Calu3 (cell line): ENCODE measurements around the gene SOX9. TPM values are rescaled to one million over a fixed set of nuclear protein-coding genes. Genes with fewer than 3 reads are reported as not detected.

ENCODE experiments used
- BruUV-seq: library from RNA; stranded (reverse); fragments of 400-500 nt; replicated peaks from 2 replicates; lab custom pipeline; 2021; lab: Mats Ljungman, UMichigan
- CTCF ChIA-PET: fragments of 300-600 bp; sonication (Branson Sonifier 250); formaldehyde crosslinking; loops from one replicate; lab custom pipeline; 2022; ENCODE audit warnings: antibody characterized with exemption; lab: Charles Lee
- DNase-seq: peaks from one replicate; pipeline ENCODE4 v3.0.0; 2022
- H3K27ac Mint-ChIP-seq: one replicate; pipeline ENCODE4 v1.8.0; 2022; ENCODE audit warnings: mixed read lengths; ENCODE audit not compliant: unreplicated experiment
- H3K27me3 Mint-ChIP-seq: one replicate; pipeline ENCODE4 v1.8.0; 2022; ENCODE audit warnings: mixed read lengths; ENCODE audit not compliant: unreplicated experiment
- H3K36me3 Mint-ChIP-seq: one replicate; pipeline ENCODE4 v1.8.0; 2022; ENCODE audit warnings: mild to moderate bottlenecking, moderate library complexity, mixed read lengths; ENCODE audit not compliant: insufficient read depth, unreplicated experiment
- H3K4me1 Mint-ChIP-seq: one replicate; pipeline ENCODE4 v1.8.0; 2022; ENCODE audit warnings: mild to moderate bottlenecking, low read depth, mixed read lengths; ENCODE audit not compliant: unreplicated experiment
- H3K4me3 Mint-ChIP-seq: one replicate; pipeline ENCODE4 v1.8.0; 2022; ENCODE audit warnings: mild to moderate bottlenecking, low read depth, moderate library complexity, mixed read lengths; ENCODE audit not compliant: unreplicated experiment
- H3K9me3 Mint-ChIP-seq: one replicate; pipeline ENCODE4 v1.8.0; 2022; ENCODE audit warnings: low read depth, mixed read lengths; ENCODE audit not compliant: unreplicated experiment
- intact Hi-C: fragments of 100-400 bp; cut with micrococcal nuclease; formaldehyde crosslinking; loops from one replicate; pipeline ENCODE4 v1.10.0; 2022; ENCODE audit not compliant: unreplicated experiment
- total RNA-seq: library from RNA; stranded (reverse); gene quantifications from 2 replicates; pipeline ENCODE4 v1.2.3, GENCODE V29; 2022
- TF ChIP-seq, protein P1 (sequence below): fragments of 200-600 bp; IDR thresholded peaks from one replicate; pipeline ENCODE4 v1.8.0; 2022; ENCODE audit warnings: antibody characterized with exemption; ENCODE audit not compliant: unreplicated experiment

The SOX9 gene
- total RNA-seq, 1 experiment from 2014 or later, result 210 TPM

DNA sequence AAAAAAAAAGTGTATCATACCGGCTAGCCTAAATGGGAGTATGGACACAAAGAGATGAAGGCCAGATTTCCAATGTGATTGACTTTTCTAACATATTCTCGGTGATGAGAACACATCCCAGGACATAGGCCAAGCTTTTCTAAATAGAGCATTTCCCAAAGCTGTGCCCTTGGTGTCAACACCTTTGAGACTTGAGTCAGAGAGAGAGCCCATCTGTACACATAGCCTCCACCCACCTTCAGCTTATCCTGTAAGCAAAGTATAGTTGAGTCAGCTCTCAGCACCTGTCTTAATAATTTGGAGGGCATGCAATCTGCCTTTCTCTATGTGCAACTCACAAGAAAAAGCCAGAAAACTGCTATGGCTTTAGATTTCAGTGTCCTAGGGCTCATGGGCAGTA, 42.7 kb downstream of the SOX9 start:
- intact Hi-C loops, result no loop called here
- BruUV-seq, result no TSS peak
- CTCF ChIA-PET, result no interaction called here
- no peak overlapping the region for H3K4me3 Mint-ChIP-seq
- H3K9me3 Mint-ChIP-seq, result no peaks in the 10 kb centered on the region
- TF ChIP-seq, protein P1, sequence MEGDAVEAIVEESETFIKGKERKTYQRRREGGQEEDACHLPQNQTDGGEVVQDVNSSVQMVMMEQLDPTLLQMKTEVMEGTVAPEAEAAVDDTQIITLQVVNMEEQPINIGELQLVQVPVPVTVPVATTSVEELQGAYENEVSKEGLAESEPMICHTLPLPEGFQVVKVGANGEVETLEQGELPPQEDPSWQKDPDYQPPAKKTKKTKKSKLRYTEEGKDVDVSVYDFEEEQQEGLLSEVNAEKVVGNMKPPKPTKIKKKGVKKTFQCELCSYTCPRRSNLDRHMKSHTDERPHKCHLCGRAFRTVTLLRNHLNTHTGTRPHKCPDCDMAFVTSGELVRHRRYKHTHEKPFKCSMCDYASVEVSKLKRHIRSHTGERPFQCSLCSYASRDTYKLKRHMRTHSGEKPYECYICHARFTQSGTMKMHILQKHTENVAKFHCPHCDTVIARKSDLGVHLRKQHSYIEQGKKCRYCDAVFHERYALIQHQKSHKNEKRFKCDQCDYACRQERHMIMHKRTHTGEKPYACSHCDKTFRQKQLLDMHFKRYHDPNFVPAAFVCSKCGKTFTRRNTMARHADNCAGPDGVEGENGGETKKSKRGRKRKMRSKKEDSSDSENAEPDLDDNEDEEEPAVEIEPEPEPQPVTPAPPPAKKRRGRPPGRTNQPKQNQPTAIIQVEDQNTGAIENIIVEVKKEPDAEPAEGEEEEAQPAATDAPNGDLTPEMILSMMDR, result no peak
- no peak overlapping the region for H3K27ac Mint-ChIP-seq
- peaks cover 10% of the 10 kb centered on the region for H3K27me3 Mint-ChIP-seq
- H3K36me3 Mint-ChIP-seq, result no peaks in the 10 kb centered on the region
- no peak for DNase-seq
- peaks cover 10% of the 10 kb centered on the region for H3K4me1 Mint-ChIP-seq

DNA sequence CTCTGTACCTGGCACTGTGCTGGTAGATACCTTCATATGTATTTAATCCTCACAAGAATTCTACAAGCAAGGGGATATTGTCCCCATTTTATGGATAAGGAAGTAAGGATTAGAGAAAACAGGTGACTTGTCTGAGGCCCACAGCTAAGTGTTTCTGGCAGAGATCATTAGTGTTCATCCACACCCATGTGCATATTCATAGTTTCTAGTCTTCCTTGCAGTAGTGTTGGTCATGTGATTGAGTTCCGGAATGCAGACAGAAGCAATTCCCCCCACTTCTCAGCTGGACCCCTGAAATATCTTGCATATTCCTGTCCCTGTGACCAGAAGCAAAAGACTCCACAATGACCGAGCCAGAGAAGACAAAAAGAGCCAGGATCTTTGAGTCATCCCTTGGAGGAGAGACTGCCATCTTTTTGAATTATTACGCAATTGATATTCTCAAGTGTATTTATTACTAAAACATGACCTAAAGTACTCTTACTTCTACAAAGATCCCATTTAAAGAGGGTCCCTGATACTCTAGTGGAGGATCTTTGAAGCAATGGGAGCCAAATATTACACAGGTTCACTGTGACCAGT, 43.4 kb downstream of the SOX9 start:
- CTCF ChIA-PET, result no interaction called here
- peaks cover 10% of the 10 kb centered on the region for H3K27me3 Mint-ChIP-seq
- intact Hi-C loops, result no loop called here
- DNase-seq, result no peak
- TF ChIP-seq, protein P1, result no peak
- H3K36me3 Mint-ChIP-seq, result no peaks in the 10 kb centered on the region
- no TSS peak for BruUV-seq
- H3K27ac Mint-ChIP-seq, result no peak overlapping the region
- H3K4me3 Mint-ChIP-seq, result no peak overlapping the region
- H3K9me3 Mint-ChIP-seq, result no peaks in the 10 kb centered on the region
- H3K4me1 Mint-ChIP-seq, result peaks cover 6% of the 10 kb centered on the region

DNA sequence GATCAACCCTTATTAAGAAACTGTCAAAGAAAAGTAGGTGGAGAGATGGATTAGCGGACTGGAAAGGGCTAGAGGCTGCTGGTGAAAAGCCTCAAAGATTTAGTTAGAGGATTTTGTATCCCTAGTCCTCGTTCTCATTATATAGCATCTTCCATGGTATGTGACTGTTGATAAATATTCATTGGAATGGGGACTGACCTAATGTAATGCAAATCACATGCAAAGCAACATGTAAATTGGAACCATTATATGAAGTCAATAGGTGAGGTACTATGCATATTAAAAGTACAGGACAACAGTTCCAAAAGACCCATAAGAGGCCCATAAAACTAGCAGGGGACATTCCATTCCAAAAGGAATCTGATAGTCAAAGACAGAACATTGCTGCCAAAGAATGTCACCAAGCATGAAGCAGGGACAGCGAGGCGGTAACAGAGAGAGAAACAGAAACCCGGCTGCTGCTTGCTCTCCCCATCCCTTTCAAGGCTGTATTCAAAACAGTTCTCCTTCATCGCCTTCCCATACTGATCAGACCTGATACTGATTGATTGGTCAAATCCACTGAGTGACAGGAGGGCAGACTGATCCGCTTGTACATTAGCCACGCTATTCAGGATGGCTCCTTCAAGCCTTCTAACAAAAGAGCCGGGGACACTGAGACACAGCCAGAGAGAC, 44.5 kb downstream of the SOX9 start:
- no peak for DNase-seq
- H3K36me3 Mint-ChIP-seq, result no peaks in the 10 kb centered on the region
- no peaks in the 10 kb centered on the region for H3K9me3 Mint-ChIP-seq
- intact Hi-C loops, result no loop called here
- TF ChIP-seq, protein P1, result no peak
- peaks cover 10% of the 10 kb centered on the region for H3K27me3 Mint-ChIP-seq
- no peak overlapping the region for H3K27ac Mint-ChIP-seq
- CTCF ChIA-PET, result interaction anchor here (0.6 kb wide), 2 partner anchors 503 to 1737 kb away, joined by 5 to 7 read pairs; no protein-coding TSS in a partner anchor
- no peaks in the 10 kb centered on the region for H3K4me1 Mint-ChIP-seq
- BruUV-seq, result no TSS peak
- no peak overlapping the region for H3K4me3 Mint-ChIP-seq

DNA sequence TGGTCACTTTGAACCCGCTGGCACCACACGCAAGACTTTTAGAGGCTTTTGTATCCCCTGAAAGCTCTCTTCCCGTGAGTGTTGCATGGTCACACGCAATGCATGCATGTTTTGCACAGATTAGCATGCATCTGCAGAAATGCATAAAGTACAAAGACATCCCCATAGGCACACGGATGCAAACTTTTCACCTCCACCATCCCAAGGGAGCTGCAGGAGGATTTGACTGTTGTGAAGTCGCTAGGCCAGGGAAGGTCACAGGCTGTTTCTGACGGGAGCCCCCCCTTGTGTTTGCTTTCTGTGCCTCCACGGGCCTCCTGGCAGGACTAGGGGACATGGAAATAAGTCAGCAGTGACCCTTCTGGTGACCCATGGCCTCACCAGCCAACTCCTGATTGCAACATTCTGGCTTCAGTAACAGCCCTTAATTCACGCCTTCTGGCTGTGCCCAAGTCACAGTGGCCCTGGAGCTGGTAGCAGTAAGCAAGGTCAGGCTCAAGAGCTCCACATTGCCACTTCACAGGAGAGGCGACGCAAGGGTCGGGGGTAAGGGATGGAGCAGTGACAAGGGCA, 45.1 kb downstream of the SOX9 start:
- TF ChIP-seq, protein P1, result no peak
- no peaks in the 10 kb centered on the region for H3K36me3 Mint-ChIP-seq
- H3K4me3 Mint-ChIP-seq, result no peak overlapping the region
- intact Hi-C loops, result no loop called here
- DNase-seq, result no peak
- no peaks in the 10 kb centered on the region for H3K9me3 Mint-ChIP-seq
- H3K4me1 Mint-ChIP-seq, result no peaks in the 10 kb centered on the region
- CTCF ChIA-PET, result interaction anchor here (0.6 kb wide), 2 partner anchors 502 to 1736 kb away, joined by 5 to 7 read pairs; no protein-coding TSS in a partner anchor
- peaks cover 10% of the 10 kb centered on the region for H3K27me3 Mint-ChIP-seq
- no peak overlapping the region for H3K27ac Mint-ChIP-seq
- BruUV-seq, result no TSS peak
